CD8-positive, alpha-beta memory T cell (primary cell): ENCODE measurements around the gene CSNK2B. TPM values are rescaled to one million over a fixed set of nuclear protein-coding genes. Genes with fewer than 3 reads are reported as not detected.

Source experiments
- CTCF ChIA-PET: fragments of 350-600 bp; sonication (Branson Sonifier 250); formaldehyde crosslinking; loops from one replicate; lab custom pipeline; 2021; ENCODE audit warnings: antibody characterized with exemption; lab: Charles Lee
- POLR2A ChIA-PET: fragments of 350-600 bp; sonication (Branson Sonifier 250); formaldehyde crosslinking; loops from one replicate; lab custom pipeline; 2021; ENCODE audit warnings: antibody characterized with exemption; lab: Charles Lee
- DNase-seq, 5 donors: peaks; one replicate each; pipeline versions ENCODE4 v3.0.0 to v3.0.0-alpha.2; 2020 to 2022; ENCODE audit warnings: mixed read lengths in 1 of 5
- H3K27ac ChIP-seq: one replicate; pipeline ENCODE4 v1.7.0; 2013; ENCODE audit warnings: low read depth, mild to moderate bottlenecking, low read length, moderate library complexity
- H3K27me3 ChIP-seq: 2 replicates; pipeline ENCODE4 v1.7.0; 2013; ENCODE audit warnings: low read length, mild to moderate bottlenecking; ENCODE audit not compliant: insufficient read depth, poor library complexity, severe bottlenecking
- H3K36me3 ChIP-seq: 2 replicates; pipeline ENCODE4 v1.7.0; 2013; ENCODE audit warnings: mild to moderate bottlenecking, low read length, moderate library complexity; ENCODE audit not compliant: insufficient read depth
- H3K4me1 ChIP-seq: 2 replicates; pipeline ENCODE4 v1.7.0; 2013; ENCODE audit warnings: mild to moderate bottlenecking, low read length, moderate library complexity; ENCODE audit not compliant: insufficient read depth
- H3K4me3 ChIP-seq: 2 replicates; pipeline ENCODE4 v1.7.0; 2013; ENCODE audit warnings: mild to moderate bottlenecking, low read length
- H3K9me3 ChIP-seq: 2 replicates; pipeline ENCODE4 v1.7.0; 2013; ENCODE audit warnings: mild to moderate bottlenecking, low read length
- H3K27ac Mint-ChIP-seq, 8 donors: one replicate each; pipeline ENCODE4 v1.8.0; 2020 to 2021; ENCODE audit warnings: mixed read lengths in 8 of 8, mild to moderate bottlenecking in 6 of 8, inconsistent platforms in 3 of 8, moderate library complexity in 3 of 8
- H3K27me3 Mint-ChIP-seq, 2 donors: one replicate each; pipeline ENCODE4 v1.8.0; 2020 to 2021; ENCODE audit warnings: mixed read lengths in 2 of 2, mild to moderate bottlenecking in 1 of 2, moderate library complexity in 1 of 2
- H3K36me3 Mint-ChIP-seq, 3 donors: one replicate each; pipeline ENCODE4 v1.8.0; 2020 to 2021; ENCODE audit warnings: mixed read lengths in 3 of 3, inconsistent platforms in 1 of 3, mild to moderate bottlenecking in 1 of 3
- H3K4me1 Mint-ChIP-seq, 3 donors: one replicate each; pipeline ENCODE4 v1.8.0; 2020 to 2021; ENCODE audit warnings: mixed read lengths in 3 of 3, inconsistent platforms in 1 of 3, mild to moderate bottlenecking in 1 of 3
- H3K4me3 Mint-ChIP-seq, 7 donors: one replicate each; pipeline ENCODE4 v1.8.0; 2020 to 2021; ENCODE audit warnings: mixed read lengths in 7 of 7, mild to moderate bottlenecking in 6 of 7, moderate library complexity in 4 of 7, inconsistent platforms in 2 of 7
- H3K9me3 Mint-ChIP-seq, 5 donors: one replicate each; pipeline ENCODE4 v1.8.0; 2020 to 2022; ENCODE audit warnings: mixed read lengths in 5 of 5, mild to moderate bottlenecking in 3 of 5, moderate library complexity in 2 of 5, inconsistent platforms in 1 of 5
- polyA plus RNA-seq: library from polyadenylated mRNA; unstranded; fragments of 300-500 nt; fragmentation: Illumina TruSeq; gene quantifications from one replicate; pipeline ENCODE4 v1.2.3, GENCODE V29; 2021
- total RNA-seq, 2 experiments: library from RNA; stranded (reverse); gene quantifications; one replicate each; pipeline ENCODE4 v1.2.3, GENCODE V29; 2021

The CSNK2B gene
- total and polyA plus RNA-seq, 3 experiments from 2014 or later, result 265 to 334 (median 323) TPM

GRCh38 chr6:31697555-31697954 is 31.7 kb downstream of the CSNK2B start:
- Mint-ChIP-seq H3K4me3 (no peak overlapping the region), H3K4me1 (peaks cover 32 to 36% (median 35%) of the 10 kb centered on the region in 3 donors), H3K27me3 (peaks cover 0 to 2% of the 10 kb centered on the region in 2 donors), H3K9me3 (no peaks in the 10 kb centered on the region), H3K27ac (peak overlapping the region in 7 of 8 donors; percentile 42 to 82 (median 66)), H3K36me3 (peaks cover 0 to 75% (median 5%) of the 10 kb centered on the region in 3 donors)
- Histone ChIP-seq H3K36me3 (peaks cover 50% of the 10 kb centered on the region), H3K9me3 (no peaks in the 10 kb centered on the region), H3K4me3 (no peak overlapping the region), H3K27me3 (no peaks in the 10 kb centered on the region), H3K27ac (no peak overlapping the region), H3K4me1 (peaks cover 16% of the 10 kb centered on the region)
- ChIA-PET CTCF (no interaction called here), POLR2A (no interaction called here)
- no peak for DNase-seq

- Mint-ChIP-seq H3K4me1 (peaks cover 39 to 48% (median 46%) of the 10 kb centered on the region in 3 donors), H3K4me3 (peak overlapping the region; percentile 55 to 99 (median 92)), H3K36me3 (peaks cover 0 to 54% (median 4%) of the 10 kb centered on the region in 3 donors), H3K9me3 (no peaks in the 10 kb centered on the region), H3K27me3 (peaks cover 0 to 3% of the 10 kb centered on the region in 2 donors), H3K27ac (peak overlapping the region; percentile 49 to 99 (median 94))
- Histone ChIP-seq H3K9me3 (no peaks in the 10 kb centered on the region), H3K4me1 (peaks cover 24% of the 10 kb centered on the region), H3K36me3 (peaks cover 26% of the 10 kb centered on the region), H3K4me3 (no peak overlapping the region), H3K27ac (no peak overlapping the region), H3K27me3 (no peaks in the 10 kb centered on the region)
- CTCF ChIA-PET, result no interaction called here
- no peak for DNase-seq
- POLR2A ChIA-PET, result interaction anchor here (0.6 kb wide), 1 partner anchor 38 kb away, joined by 3 read pairs; no protein-coding TSS in a partner anchor
Measured at GRCh38 chr6:31700740-31701401, 35.0 kb downstream of the CSNK2B start.

DNA sequence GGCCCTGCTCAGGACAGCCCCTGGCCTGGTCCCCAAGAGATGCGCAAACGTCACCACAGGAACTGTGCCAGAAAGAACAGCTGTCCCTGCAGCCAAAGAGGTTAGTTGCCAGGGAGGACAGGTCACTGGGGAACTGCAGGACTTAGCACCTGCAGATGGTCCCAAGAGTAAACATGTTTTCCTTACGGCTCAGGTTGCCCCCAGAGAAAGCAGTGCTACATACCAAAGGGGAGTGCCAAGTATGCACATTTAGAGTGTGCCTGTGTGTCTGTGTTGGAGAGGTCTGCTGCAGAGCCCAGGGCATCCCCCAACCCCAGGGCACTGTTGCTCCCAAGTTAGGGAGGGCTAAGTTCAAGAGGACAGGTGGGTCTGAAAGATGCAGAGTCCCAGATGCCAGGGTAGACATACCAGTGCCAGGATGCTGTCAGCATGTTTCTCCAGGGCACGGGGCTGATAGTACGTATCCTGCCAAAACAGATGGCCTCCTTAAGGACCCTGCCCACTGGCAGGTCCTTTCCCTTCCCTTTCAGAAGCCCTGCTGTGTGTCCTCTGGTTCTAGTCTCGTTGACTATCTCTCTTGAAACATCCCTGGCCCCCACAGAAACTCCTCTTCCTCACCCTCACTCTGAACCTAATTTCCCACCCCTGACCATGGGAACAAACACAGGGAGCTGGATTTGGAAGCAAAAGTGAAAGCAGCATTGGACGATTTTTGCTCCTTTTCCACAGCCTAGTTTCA is 36.0 kb downstream of the CSNK2B start:
- CTCF ChIA-PET, result interaction anchor here (1.6 kb wide), 1 partner anchor 21 kb away, joined by 3 read pairs; the partner anchor contains the start of gene LY6G5C
- POLR2A ChIA-PET, result interaction anchor here (0.6 to 1.8 kb wide), 4 partner anchors 36 to 270 kb away, joined by 3 to 13 read pairs (median 8); partner anchors contain the start of genes BAG6, CSNK2B, DXO and GPANK1
- Mint-ChIP-seq H3K36me3 (peaks cover 0 to 45% (median 4%) of the 10 kb centered on the region in 3 donors), H3K4me1 (peaks cover 39 to 48% (median 46%) of the 10 kb centered on the region in 3 donors), H3K4me3 (peak overlapping the region; percentile 92 to 99 (median 96)), H3K27me3 (peaks cover 0 to 2% of the 10 kb centered on the region in 2 donors), H3K27ac (peak overlapping the region; percentile 88 to 100 (median 96)), H3K9me3 (no peaks in the 10 kb centered on the region)
- H3K36me3 ChIP-seq, result peaks cover 18% of the 10 kb centered on the region
- no peaks in the 10 kb centered on the region for H3K9me3 ChIP-seq
- H3K4me3 ChIP-seq, result peak overlapping the region; percentile 88
- peak overlapping the region; percentile 98 for H3K27ac ChIP-seq
- H3K4me1 ChIP-seq, result peaks cover 24% of the 10 kb centered on the region
- no peak for DNase-seq
- H3K27me3 ChIP-seq, result no peaks in the 10 kb centered on the region

GRCh38 chr6:31702405-31702818 is 36.5 kb downstream of the CSNK2B start:
- Histone ChIP-seq H3K4me1 (peaks cover 24% of the 10 kb centered on the region), H3K27me3 (no peaks in the 10 kb centered on the region), H3K27ac (peak overlapping the region; percentile 98), H3K9me3 (no peaks in the 10 kb centered on the region), H3K36me3 (peaks cover 15% of the 10 kb centered on the region), H3K4me3 (peak overlapping the region; percentile 88)
- ChIA-PET CTCF (interaction anchor here (0.7 to 1.6 kb wide), 4 partner anchors 21 to 302 kb away, joined by 3 to 4 read pairs (median 3); partner anchors contain the start of gene LY6G5C), POLR2A (interaction anchor here (0.8 to 1.8 kb wide), 10 partner anchors 33 to 269 kb away, joined by 3 to 13 read pairs (median 6); partner anchors contain the start of genes BAG6, CLIC1, CSNK2B and DXO)
- DNase-seq, result no peak
- no peaks in the 10 kb centered on the region for H3K9me3 Mint-ChIP-seq
- peak overlapping the region; percentile 88 to 100 (median 96) for H3K27ac Mint-ChIP-seq
- H3K27me3 Mint-ChIP-seq, result peaks cover 0 to 1% of the 10 kb centered on the region in 2 donors
- peak overlapping the region; percentile 92 to 99 (median 96) for H3K4me3 Mint-ChIP-seq
- H3K4me1 Mint-ChIP-seq, result peaks cover 35 to 45% (median 41%) of the 10 kb centered on the region in 3 donors
- H3K36me3 Mint-ChIP-seq, result peaks cover 0 to 40% (median 4%) of the 10 kb centered on the region in 3 donors

- peak within 1 kb of the TSS; percentile 88 for H3K4me3 ChIP-seq
Measured at GRCh38 chr6:31702819-31703716, 37.2 kb downstream of the CSNK2B start, which contains the start of gene ABHD16A. Gene ABHD16A (minus strand): TSS chr6:31703324. CDS start chr6:31703281, 43 bp downstream.

DNA sequence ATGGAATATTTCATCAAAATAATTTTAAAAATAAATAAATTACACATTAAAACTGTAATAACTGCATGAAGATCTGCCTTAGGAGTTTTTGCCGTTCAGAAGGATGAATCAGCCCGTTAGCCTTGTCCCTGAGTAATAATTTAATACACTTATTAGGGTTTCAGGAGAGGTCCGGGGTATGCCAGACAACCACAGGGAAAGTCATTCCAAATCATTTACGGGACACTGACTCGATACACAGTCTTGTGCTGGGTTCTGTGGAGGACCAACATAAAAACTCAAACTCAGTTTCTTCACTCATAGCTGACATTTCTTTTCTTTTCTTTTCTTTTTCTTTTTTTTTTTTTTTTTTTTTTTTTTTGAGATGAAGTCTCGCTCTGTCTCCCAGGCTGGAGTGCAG is 40.1 kb downstream of the CSNK2B start:
- Mint-ChIP-seq H3K36me3 (peaks cover 0 to 16% (median 1%) of the 10 kb centered on the region in 3 donors), H3K4me1 (peaks cover 26 to 32% (median 32%) of the 10 kb centered on the region in 3 donors), H3K27me3 (peaks cover 0 to 1% of the 10 kb centered on the region in 2 donors), H3K27ac (no peak overlapping the region), H3K9me3 (no peaks in the 10 kb centered on the region), H3K4me3 (no peak overlapping the region)
- H3K4me1 ChIP-seq, result peaks cover 23% of the 10 kb centered on the region
- no peaks in the 10 kb centered on the region for H3K27me3 ChIP-seq
- H3K9me3 ChIP-seq, result no peaks in the 10 kb centered on the region
- POLR2A ChIA-PET, result no interaction called here
- CTCF ChIA-PET, result no interaction called here
- no peak overlapping the region for H3K4me3 ChIP-seq
- no peaks in the 10 kb centered on the region for H3K36me3 ChIP-seq
- no peak overlapping the region for H3K27ac ChIP-seq
- DNase-seq, result no peak

More at GRCh38 chr6:31702819-31703716, 37.2 kb downstream of the CSNK2B start, which contains the start of gene ABHD16A:
- Histone ChIP-seq H3K9me3 (no peaks in the 10 kb centered on the region), H3K27ac (peak within 1 kb of the TSS; percentile 98), H3K27me3 (no peaks in the 10 kb centered on the region), H3K36me3 (peaks cover 9% of the 10 kb centered on the region), H3K4me1 (peaks cover 24% of the 10 kb centered on the region)
- CTCF ChIA-PET, result interaction anchor here (0.6 to 1.6 kb wide), 8 partner anchors 9 to 302 kb away, joined by 3 to 4 read pairs (median 3); partner anchors contain the start of gene LY6G5C
- Mint-ChIP-seq H3K27ac (peak within 1 kb of the TSS; percentile 88 to 100 (median 96)), H3K9me3 (no peaks in the 10 kb centered on the region), H3K4me1 (peaks cover 28 to 39% (median 35%) of the 10 kb centered on the region in 3 donors), H3K4me3 (peak within 1 kb of the TSS; percentile 92 to 99 (median 96)), H3K27me3 (peaks cover 0 to 1% of the 10 kb centered on the region in 2 donors), H3K36me3 (peaks cover 0 to 33% (median 2%) of the 10 kb centered on the region in 3 donors)
- peak; percentile 95 to 97 (median 96) for DNase-seq
- POLR2A ChIA-PET, result interaction anchor here (0.6 to 1.8 kb wide), 13 partner anchors 33 to 1057 kb away, joined by 3 to 13 read pairs (median 7); partner anchors contain the start of genes BAG6, CLIC1, CSNK2B and DXO

- no peak for DNase-seq
- Mint-ChIP-seq H3K36me3 (peaks cover 0 to 12% (median 0%) of the 10 kb centered on the region in 3 donors), H3K9me3 (no peaks in the 10 kb centered on the region), H3K4me1 (peaks cover 24 to 32% (median 31%) of the 10 kb centered on the region in 3 donors), H3K27ac (no peak within 1 kb of the TSS), H3K27me3 (peaks cover 0 to 1% of the 10 kb centered on the region in 2 donors), H3K4me3 (peak within 1 kb of the TSS in 1 of 7 donors; percentile 49)
- Histone ChIP-seq H3K27ac (peak within 1 kb of the TSS; percentile 24), H3K27me3 (no peaks in the 10 kb centered on the region), H3K4me3 (no peak within 1 kb of the TSS), H3K36me3 (no peaks in the 10 kb centered on the region), H3K9me3 (no peaks in the 10 kb centered on the region), H3K4me1 (peaks cover 20% of the 10 kb centered on the region)
- CTCF ChIA-PET, result no interaction called here
- POLR2A ChIA-PET, result no interaction called here
Measured at GRCh38 chr6:31706599-31706998, 40.7 kb downstream of the CSNK2B start, which contains the start of gene LY6G6F. Gene LY6G6F (plus strand): TSS chr6:31706866. CDS start chr6:31706907, 41 bp downstream.
